SK-N-MC (cell line): ENCODE results near the gene RBBP8.

Experiments used
- DNase-seq: peaks from one replicate; pipeline ENCODE4 v3.0.0-alpha.2; 2011; ENCODE audit warnings: low read depth, low spot score
- H3K27ac ChIP-seq: fragments of 200-600 bp; sonication (generic); 2 replicates; pipeline ENCODE4 v1.5.1; 2016; ENCODE audit warnings: mixed run types
- H3K36me3 ChIP-seq: fragments of 200-600 bp; sonication (generic); 2 replicates; pipeline ENCODE4 v1.6.1; 2017; ENCODE audit warnings: antibody characterized with exemption, low read length, mixed read lengths; ENCODE audit not compliant: insufficient read depth
- H3K4me3 ChIP-seq: fragments of 200-600 bp; sonication (generic); 2 replicates; pipeline ENCODE4 v1.5.1; 2016
- H3K9ac ChIP-seq: fragments of 200-600 bp; sonication (generic); 2 replicates; pipeline ENCODE4 v1.8.0; 2017; ENCODE audit warnings: mixed run types, mixed read lengths; ENCODE audit not compliant: insufficient read length
- H3K9me3 ChIP-seq: fragments of 200-600 bp; sonication (generic); 2 replicates; pipeline ENCODE4 v1.6.1; 2017; ENCODE audit warnings: low read depth, mild to moderate bottlenecking, antibody characterized with exemption, low read length, moderate library complexity, mixed read lengths
- EZH2 ChIP-seq: fragments of 200-600 bp; sonication (generic); IDR thresholded peaks from one replicate; pipeline ENCODE4 v1.6.1; 2017; ENCODE audit warnings: antibody characterized with exemption
- FOXP2 ChIP-seq: optimal IDR thresholded peaks from 2 replicates; pipeline ENCODE3; 2011; ENCODE audit warnings: mild to moderate bottlenecking, moderate library complexity; ENCODE audit not compliant: insufficient read depth; ENCODE audit errors: extremely low read length, control extremely low read depth
- POLR2AphosphoS5 ChIP-seq: IDR thresholded peaks from 2 replicates; pipeline ENCODE4 v1.6.1; 2012; ENCODE audit warnings: mild to moderate bottlenecking, low read depth, low read length, borderline replicate concordance

The RBBP8 gene

DNA sequence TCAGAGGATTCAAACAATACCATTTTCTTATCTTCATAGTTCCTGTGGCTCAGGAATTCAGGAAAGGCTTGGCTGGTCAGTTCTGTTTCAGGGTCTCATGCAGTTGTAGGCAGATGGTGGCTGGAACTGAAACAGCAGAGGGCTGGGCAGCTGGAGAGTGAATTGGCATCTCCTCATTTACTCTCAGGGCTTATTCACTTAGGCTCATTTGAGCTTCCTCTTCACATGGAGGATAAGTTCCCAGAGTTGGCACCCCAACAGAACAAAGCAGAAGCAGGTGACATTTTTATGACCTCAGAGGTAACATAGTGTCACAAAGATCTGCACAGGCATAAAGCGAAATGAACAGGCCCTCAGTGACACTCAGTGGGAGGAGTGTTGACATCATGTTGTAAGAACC, 66.1 kb downstream of the RBBP8 start:
- Histone ChIP-seq H3K36me3 (peaks cover 61% of the 10 kb centered on the region), H3K27ac (no peak overlapping the region), H3K9ac (no peak overlapping the region), H3K4me3 (no peak overlapping the region), H3K9me3 (no peaks in the 10 kb centered on the region)
- no peak for DNase-seq
- TF ChIP-seq POLR2AphosphoS5, result no peak
- TF ChIP-seq EZH2, result no peak
- no peak for TF ChIP-seq FOXP2

DNA sequence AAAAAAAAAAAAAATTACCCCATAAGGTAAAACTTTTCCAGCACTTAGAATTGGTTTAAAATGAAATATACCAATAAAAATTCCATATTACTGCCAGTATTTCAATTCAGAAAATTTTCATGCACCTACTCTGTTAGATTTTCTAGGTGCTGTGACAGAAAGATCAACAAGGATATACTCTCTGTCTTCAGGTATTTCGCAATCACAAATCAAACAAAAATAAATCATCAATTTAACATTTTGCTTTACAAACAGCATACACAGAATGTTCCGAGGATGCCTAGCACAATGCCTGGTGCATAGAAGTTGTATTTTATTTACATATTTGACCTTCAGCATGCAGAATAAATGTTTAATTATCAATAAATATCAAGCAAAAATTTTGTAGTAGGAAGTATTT, 66.5 kb downstream of the RBBP8 start:
- no peak for TF ChIP-seq POLR2AphosphoS5
- TF ChIP-seq FOXP2, result no peak
- TF ChIP-seq EZH2, result no peak
- Histone ChIP-seq H3K36me3 (peaks cover 65% of the 10 kb centered on the region), H3K4me3 (no peak overlapping the region), H3K9me3 (no peaks in the 10 kb centered on the region), H3K27ac (no peak overlapping the region), H3K9ac (no peak overlapping the region)
- no peak for DNase-seq

GRCh38 chr18:23003289-23003688, 70.2 kb downstream of the RBBP8 start:
- Histone ChIP-seq H3K9ac (no peak overlapping the region), H3K9me3 (no peaks in the 10 kb centered on the region), H3K4me3 (no peak overlapping the region), H3K27ac (no peak overlapping the region), H3K36me3 (peaks cover 58% of the 10 kb centered on the region)
- no peak for TF ChIP-seq POLR2AphosphoS5
- no peak for TF ChIP-seq EZH2
- no peak for TF ChIP-seq FOXP2
- DNase-seq, result no peak

GRCh38 chr18:23012249-23012648, 79.1 kb downstream of the RBBP8 start:
- Histone ChIP-seq H3K9ac (no peak overlapping the region), H3K4me3 (no peak overlapping the region), H3K36me3 (peaks cover 8% of the 10 kb centered on the region; the same call in 1 of the 2 replicates), H3K9me3 (no peaks in the 10 kb centered on the region), H3K27ac (no peak overlapping the region)
- TF ChIP-seq FOXP2, result no peak
- no peak for TF ChIP-seq POLR2AphosphoS5
- no peak for TF ChIP-seq EZH2
- DNase-seq, result no peak

DNA sequence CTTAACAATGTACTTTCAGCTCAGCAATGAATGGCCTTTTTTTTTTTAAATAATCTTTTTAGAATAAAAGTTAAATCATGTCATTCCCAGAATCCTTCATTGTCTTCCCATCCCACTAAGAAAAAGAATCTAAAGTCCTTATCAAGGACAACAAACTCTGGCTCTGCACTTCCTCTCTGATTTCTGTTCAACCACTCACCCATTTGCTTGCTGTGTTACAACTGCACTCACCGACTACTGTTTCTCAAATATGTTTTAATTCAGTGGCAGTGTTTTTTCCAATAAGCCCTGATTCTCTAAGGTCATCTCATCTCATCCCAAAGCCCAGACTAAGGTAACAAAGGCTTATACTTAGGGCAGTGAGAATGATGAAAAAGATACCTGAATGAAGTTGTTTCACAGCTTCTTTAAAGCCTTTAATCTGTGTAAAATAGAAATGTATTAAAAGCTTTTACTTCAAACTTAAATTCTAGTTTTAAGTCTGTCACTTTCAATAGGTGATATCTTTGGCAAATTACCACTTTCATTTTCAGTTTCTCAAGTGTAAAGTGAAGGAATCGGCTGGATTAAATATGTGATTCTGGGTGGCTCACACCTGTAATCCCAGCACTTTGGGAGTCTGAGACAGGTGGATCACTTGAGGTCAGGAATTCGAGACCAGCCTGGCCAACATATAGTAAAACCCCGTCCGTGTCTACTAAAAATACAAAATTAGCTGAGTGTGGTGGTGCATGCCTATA, 87.6 kb downstream of the RBBP8 start:
- Histone ChIP-seq H3K4me3 (no peak overlapping the region), H3K9me3 (no peaks in the 10 kb centered on the region), H3K27ac (no peak overlapping the region), H3K36me3 (peaks cover 41% of the 10 kb centered on the region), H3K9ac (no peak overlapping the region)
- no peak for DNase-seq
- TF ChIP-seq POLR2AphosphoS5 (no peak), FOXP2 (no peak), EZH2 (no peak)

GRCh38 chr18:23021623-23022022, 88.5 kb downstream of the RBBP8 start:
- DNase-seq, result no peak
- no peaks in the 10 kb centered on the region for H3K9me3 ChIP-seq
- H3K36me3 ChIP-seq, result peaks cover 50% of the 10 kb centered on the region
- no peak overlapping the region for H3K9ac ChIP-seq
- H3K27ac ChIP-seq, result no peak overlapping the region
- H3K4me3 ChIP-seq, result no peak overlapping the region
- no peak for TF ChIP-seq EZH2
- no peak for TF ChIP-seq FOXP2
- TF ChIP-seq POLR2AphosphoS5, result no peak

DNA sequence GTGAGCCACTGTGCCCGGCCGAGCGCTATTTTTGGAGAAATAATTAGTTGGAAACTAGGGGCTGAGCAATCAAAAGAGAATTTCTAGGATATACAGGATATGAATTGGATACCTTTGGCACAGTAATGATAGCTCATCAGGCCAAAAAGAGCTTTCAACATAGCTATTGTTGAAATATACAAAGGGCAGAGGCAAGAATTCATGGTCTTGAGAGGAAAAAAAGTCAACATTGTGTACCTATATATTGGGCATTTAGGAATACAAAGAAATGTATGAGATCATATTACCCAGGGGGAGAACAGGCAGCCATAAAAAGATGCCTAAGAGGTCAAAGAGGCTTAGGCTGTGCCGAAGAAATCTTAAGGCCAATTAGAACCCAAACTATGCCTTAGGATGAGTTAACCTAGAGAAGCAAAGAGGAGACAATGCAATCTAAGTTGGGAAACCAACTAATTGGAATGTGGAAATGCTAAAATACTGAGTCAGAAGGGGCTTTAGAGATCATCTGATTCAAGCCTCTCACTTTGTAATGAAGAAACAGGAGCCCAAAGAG, 99.0 kb downstream of the RBBP8 start:
- DNase-seq, result no peak
- TF ChIP-seq POLR2AphosphoS5, result no peak
- no peak for TF ChIP-seq EZH2
- no peak for TF ChIP-seq FOXP2
- Histone ChIP-seq H3K27ac (no peak overlapping the region), H3K36me3 (peaks cover 14% of the 10 kb centered on the region), H3K9ac (no peak overlapping the region), H3K9me3 (no peaks in the 10 kb centered on the region), H3K4me3 (no peak overlapping the region)

DNA sequence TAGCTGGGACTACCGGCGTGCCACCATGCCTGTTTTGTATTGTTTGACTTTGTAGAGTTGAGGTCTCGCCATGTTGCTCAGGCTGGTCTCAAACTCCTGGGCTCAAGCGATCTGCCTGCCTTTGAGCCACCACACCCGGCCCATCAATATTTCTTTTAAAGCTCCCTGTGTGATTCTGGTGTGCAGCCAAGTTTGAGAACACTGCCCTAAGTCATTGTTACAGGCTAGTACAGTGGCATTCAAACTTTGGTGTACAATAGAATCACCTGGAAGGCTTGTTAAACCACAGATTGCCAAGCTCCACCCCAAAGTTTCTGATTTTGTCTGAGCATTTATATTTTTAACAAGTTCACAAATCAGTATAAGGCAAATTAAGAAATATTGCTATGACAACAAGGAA, 99.9 kb downstream of the RBBP8 start:
- Histone ChIP-seq H3K27ac (no peak overlapping the region), H3K4me3 (no peak overlapping the region), H3K9ac (no peak overlapping the region), H3K36me3 (peaks cover 4% of the 10 kb centered on the region), H3K9me3 (no peaks in the 10 kb centered on the region)
- TF ChIP-seq FOXP2 (no peak), EZH2 (no peak), POLR2AphosphoS5 (no peak)
- no peak for DNase-seq
